Loucy (cell line): Measurements from ENCODE around the gene INSR.

Experiments
- H2AFZ ChIP-seq: fragments of 200-600 bp; sonication (generic); 2 replicates; pipeline ENCODE4 v1.6.0; 2016; ENCODE audit warnings: antibody characterized with exemption, mild to moderate bottlenecking, low read length, moderate library complexity
- H3F3A ChIP-seq: fragments of 200-600 bp; 2 replicates; pipeline ENCODE4 v1.6.0; 2016; ENCODE audit warnings: antibody characterized with exemption, low read depth, mild to moderate bottlenecking
- H3K27me3 ChIP-seq: fragments of 200-600 bp; sonication (generic); 2 replicates; pipeline ENCODE4 v1.6.1; 2014; ENCODE audit warnings: low read length, mild to moderate bottlenecking; ENCODE audit not compliant: insufficient read depth, poor library complexity, severe bottlenecking
- H3K36me3 ChIP-seq: fragments of 200-600 bp; sonication (generic); 2 replicates; pipeline ENCODE4 v1.6.1; 2016; ENCODE audit warnings: low read length; ENCODE audit not compliant: insufficient read depth
- H3K4me1 ChIP-seq: fragments of 200-600 bp; sonication (generic); 2 replicates; pipeline ENCODE4 v1.5.1; 2014; ENCODE audit warnings: low read length, mild to moderate bottlenecking; ENCODE audit not compliant: insufficient read depth, poor library complexity, severe bottlenecking
- H3K4me2 ChIP-seq: fragments of 200-600 bp; sonication (generic); 2 replicates; pipeline ENCODE4 v1.6.0; 2014; ENCODE audit warnings: antibody characterized with exemption, low read length, low read depth, mild to moderate bottlenecking; ENCODE audit not compliant: poor library complexity, severe bottlenecking
- H3K4me3 ChIP-seq: fragments of 200-600 bp; sonication (generic); 2 replicates; pipeline ENCODE4 v1.5.1; 2014; ENCODE audit warnings: low read length, mild to moderate bottlenecking, mixed read lengths; ENCODE audit not compliant: poor library complexity, severe bottlenecking
- H3K79me2 ChIP-seq: fragments of 200-600 bp; sonication (generic); 2 replicates; pipeline ENCODE4 v1.6.1; 2014; ENCODE audit warnings: low read length; ENCODE audit not compliant: insufficient read depth
- H3K9ac ChIP-seq: fragments of 200-600 bp; sonication (generic); 2 replicates; pipeline ENCODE4 v1.6.0; 2014; ENCODE audit warnings: mild to moderate bottlenecking, low read depth, low read length, moderate library complexity; ENCODE audit not compliant: poor library complexity, severe bottlenecking
- H3K9me2 ChIP-seq: fragments of 200-600 bp; sonication (generic); replicated peaks from 2 replicates; pipeline ENCODE4 v1.6.1; 2016; ENCODE audit warnings: low read depth, low read length, mixed read lengths
- H3K9me3 ChIP-seq: fragments of 200-600 bp; sonication (generic); 2 replicates; pipeline ENCODE4 v1.6.1; 2014; ENCODE audit warnings: mild to moderate bottlenecking, antibody characterized with exemption, low read length, low read depth; ENCODE audit not compliant: insufficient read depth
- H4K20me1 ChIP-seq: fragments of 200-600 bp; sonication (generic); 2 replicates; pipeline ENCODE4 v1.6.0; 2014; ENCODE audit warnings: antibody characterized with exemption, low read length, mild to moderate bottlenecking; ENCODE audit not compliant: insufficient read depth, poor library complexity, severe bottlenecking
- EZH2phosphoT487 ChIP-seq: fragments of 200-600 bp; IDR thresholded peaks from 2 replicates; pipeline ENCODE4 v1.6.1; 2018; ENCODE audit warnings: antibody characterized with exemption, mild to moderate bottlenecking, moderate library complexity, borderline replicate concordance
- TF ChIP-seq, protein P1 (sequence below): fragments of 200-600 bp; sonication (generic); conservative IDR thresholded peaks from 2 replicates; pipeline ENCODE4 v1.5.1; 2014; ENCODE audit warnings: mild to moderate bottlenecking, antibody characterized with exemption, low read length

INSR gene

DNA sequence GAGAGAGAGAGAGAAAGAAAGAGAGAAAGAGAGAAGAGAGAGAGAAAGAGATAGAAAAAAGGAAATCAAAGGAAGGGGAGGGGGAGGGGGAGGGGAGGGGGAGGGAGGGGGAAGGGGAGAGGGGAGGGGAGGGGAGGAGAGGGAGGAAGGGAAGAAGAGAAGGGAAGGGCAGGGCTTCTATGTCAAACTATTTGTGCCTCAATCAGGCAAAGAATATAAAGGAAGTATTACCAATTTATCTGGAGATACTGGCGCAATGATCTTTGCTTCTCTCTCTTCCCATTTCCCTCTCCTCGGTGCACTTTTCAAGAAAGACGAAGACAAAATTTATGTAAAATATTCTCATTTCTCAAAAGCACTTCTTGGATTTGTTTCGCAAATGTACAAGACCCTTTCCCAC is 9.3 kb upstream of the INSR start:
- Histone ChIP-seq H2AFZ (no peak overlapping the region), H3K27me3 (no peaks in the 10 kb centered on the region), H4K20me1 (no peaks in the 10 kb centered on the region), H3K4me3 (no peak overlapping the region), H3K79me2 (no peaks in the 10 kb centered on the region), H3K36me3 (no peaks in the 10 kb centered on the region), H3K4me1 (no peaks in the 10 kb centered on the region), H3K9ac (no peak overlapping the region), H3K9me3 (no peaks in the 10 kb centered on the region), H3K9me2 (no peaks in the 10 kb centered on the region), H3K4me2 (no peak overlapping the region), H3F3A (no peaks in the 10 kb centered on the region)
- no peak for TF ChIP-seq EZH2phosphoT487
- TF ChIP-seq, protein P1, sequence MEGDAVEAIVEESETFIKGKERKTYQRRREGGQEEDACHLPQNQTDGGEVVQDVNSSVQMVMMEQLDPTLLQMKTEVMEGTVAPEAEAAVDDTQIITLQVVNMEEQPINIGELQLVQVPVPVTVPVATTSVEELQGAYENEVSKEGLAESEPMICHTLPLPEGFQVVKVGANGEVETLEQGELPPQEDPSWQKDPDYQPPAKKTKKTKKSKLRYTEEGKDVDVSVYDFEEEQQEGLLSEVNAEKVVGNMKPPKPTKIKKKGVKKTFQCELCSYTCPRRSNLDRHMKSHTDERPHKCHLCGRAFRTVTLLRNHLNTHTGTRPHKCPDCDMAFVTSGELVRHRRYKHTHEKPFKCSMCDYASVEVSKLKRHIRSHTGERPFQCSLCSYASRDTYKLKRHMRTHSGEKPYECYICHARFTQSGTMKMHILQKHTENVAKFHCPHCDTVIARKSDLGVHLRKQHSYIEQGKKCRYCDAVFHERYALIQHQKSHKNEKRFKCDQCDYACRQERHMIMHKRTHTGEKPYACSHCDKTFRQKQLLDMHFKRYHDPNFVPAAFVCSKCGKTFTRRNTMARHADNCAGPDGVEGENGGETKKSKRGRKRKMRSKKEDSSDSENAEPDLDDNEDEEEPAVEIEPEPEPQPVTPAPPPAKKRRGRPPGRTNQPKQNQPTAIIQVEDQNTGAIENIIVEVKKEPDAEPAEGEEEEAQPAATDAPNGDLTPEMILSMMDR, result no peak

DNA sequence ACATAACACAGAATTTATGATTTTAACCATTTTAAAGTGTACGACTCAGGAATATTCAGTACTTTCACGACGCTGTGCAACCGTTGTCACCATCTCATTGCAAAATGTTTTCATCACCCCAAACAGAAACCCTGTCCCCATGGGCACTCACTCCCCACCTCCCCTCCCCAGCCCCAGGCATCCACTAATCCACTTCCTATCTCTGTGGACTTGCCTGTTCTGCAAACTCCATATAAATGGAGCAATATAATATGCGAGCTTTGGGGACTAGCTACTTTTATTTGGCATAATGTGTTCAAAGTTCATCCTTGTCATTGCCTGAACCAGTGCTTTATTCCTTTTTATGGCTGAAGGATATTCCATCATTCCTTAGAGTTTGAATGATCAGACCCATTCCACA is 7.3 kb upstream of the INSR start:
- Histone ChIP-seq H2AFZ (no peak overlapping the region), H3K79me2 (no peaks in the 10 kb centered on the region), H3F3A (no peaks in the 10 kb centered on the region), H3K27me3 (no peaks in the 10 kb centered on the region), H3K9me3 (no peaks in the 10 kb centered on the region), H3K9ac (no peak overlapping the region), H3K4me3 (no peak overlapping the region), H3K4me1 (no peaks in the 10 kb centered on the region), H3K4me2 (no peak overlapping the region), H4K20me1 (no peaks in the 10 kb centered on the region), H3K36me3 (no peaks in the 10 kb centered on the region), H3K9me2 (no peaks in the 10 kb centered on the region)
- TF ChIP-seq, protein P1, result no peak
- TF ChIP-seq EZH2phosphoT487, result no peak

DNA sequence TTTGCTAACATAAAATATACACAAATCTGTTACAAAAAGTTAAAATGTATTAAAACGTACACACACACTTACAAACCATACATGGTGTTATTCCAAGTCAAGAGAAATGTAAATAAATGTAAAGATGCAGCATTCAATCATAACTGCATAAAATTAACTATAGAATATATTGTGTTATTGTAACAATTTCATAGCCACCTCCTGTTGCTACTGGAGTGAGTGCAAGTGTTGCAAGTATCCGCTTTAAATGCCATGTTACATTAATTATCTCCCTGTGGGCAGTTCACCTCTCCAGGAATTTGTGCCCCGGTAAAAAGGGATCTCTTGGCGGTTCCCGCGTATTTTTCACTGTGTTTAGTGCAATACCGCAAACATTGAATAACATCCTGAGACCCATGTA is 3.5 kb upstream of the INSR start:
- H3K79me2 ChIP-seq, result peaks cover 14% of the 10 kb centered on the region
- no peak overlapping the region for H3K4me2 ChIP-seq
- H3K9me3 ChIP-seq, result no peaks in the 10 kb centered on the region
- no peaks in the 10 kb centered on the region for H3K27me3 ChIP-seq
- H3K9me2 ChIP-seq, result no peaks in the 10 kb centered on the region
- no peak overlapping the region for H3K4me3 ChIP-seq
- H4K20me1 ChIP-seq, result peaks cover 8% of the 10 kb centered on the region
- H2AFZ ChIP-seq, result no peak overlapping the region
- H3K9ac ChIP-seq, result no peak overlapping the region
- no peaks in the 10 kb centered on the region for H3F3A ChIP-seq
- TF ChIP-seq, protein P1, result no peak
- no peak for TF ChIP-seq EZH2phosphoT487
- peaks cover 15% of the 10 kb centered on the region for H3K4me1 ChIP-seq
- no peaks in the 10 kb centered on the region for H3K36me3 ChIP-seq
